GM12878 (cell line): ENCODE results near the gene SAXO1.

Experiments used
- CTCF ChIP-seq, 3 experiments: IDR thresholded peaks in 2 of 3; conservative IDR thresholded peaks in 1 of 3; 2 replicates each; pipeline ENCODE4 v1.5.1; 2011; ENCODE audit warnings: low read depth in 3 of 3, low read length in 3 of 3, mild to moderate bottlenecking in 3 of 3, control low read depth in 2 of 3, moderate library complexity in 2 of 3, inconsistent platforms in 1 of 3, mixed read lengths in 1 of 3; ENCODE audit not compliant: control insufficient read depth in 2 of 3, insufficient read depth in 1 of 3; ENCODE audit errors: extremely low read depth in 1 of 3
- HDAC6 ChIP-seq: fragments of 200-600 bp; sonication (generic); IDR thresholded peaks from one replicate; pipeline ENCODE4 v1.8.0; 2017; ENCODE audit warnings: antibody characterized with exemption; ENCODE audit not compliant: unreplicated experiment
- TARDBP ChIP-seq: IDR thresholded peaks from 2 replicates; pipeline ENCODE4 v1.6.1; 2016; ENCODE audit warnings: borderline replicate concordance
- ZNF384 ChIP-seq: IDR thresholded peaks from 2 replicates; pipeline ENCODE4 v1.6.1; 2012; ENCODE audit warnings: low read depth, mild to moderate bottlenecking, low read length, improper control_type of control experiment, borderline replicate concordance
- TF ChIP-seq, protein P1 (sequence below): IDR thresholded peaks from 2 replicates; pipeline ENCODE4 v1.6.1; 2012; ENCODE audit warnings: low read length, inconsistent platforms

DNA sequence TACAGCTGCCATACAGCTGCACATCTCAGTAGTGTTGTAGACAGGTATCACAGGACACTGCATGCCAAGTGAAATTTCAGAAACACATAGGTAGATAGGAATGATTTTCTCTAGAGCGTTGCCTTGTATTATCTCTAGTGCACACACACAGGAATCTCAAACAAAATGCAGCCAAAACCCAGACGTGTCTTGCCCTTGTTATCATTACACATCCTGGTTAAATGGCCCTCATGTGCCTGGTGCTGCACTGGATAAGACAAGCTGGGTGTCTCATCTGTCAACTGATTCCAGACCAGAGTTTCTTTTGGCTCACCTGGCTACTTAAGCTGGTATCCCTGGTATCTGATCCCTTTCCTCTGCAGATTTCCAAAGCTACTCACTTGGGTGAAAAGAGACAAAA is 59.7 kb downstream of the SAXO1 start:
- TF ChIP-seq CTCF (IDR thresholded peaks at IDR 0.05 in 2 of 3, conservative IDR thresholded peaks at IDR 0.05 in 1 of 3; ENCODE audit: control insufficient read depth in 2 of 3, extremely low read depth in 1 of 3, insufficient read depth in 1 of 3, low read depth in 3 of 3, low read length in 3 of 3) (no peak), HDAC6 (no peak), TARDBP (no peak), ZNF384 (no peak)
- TF ChIP-seq, protein P1, sequence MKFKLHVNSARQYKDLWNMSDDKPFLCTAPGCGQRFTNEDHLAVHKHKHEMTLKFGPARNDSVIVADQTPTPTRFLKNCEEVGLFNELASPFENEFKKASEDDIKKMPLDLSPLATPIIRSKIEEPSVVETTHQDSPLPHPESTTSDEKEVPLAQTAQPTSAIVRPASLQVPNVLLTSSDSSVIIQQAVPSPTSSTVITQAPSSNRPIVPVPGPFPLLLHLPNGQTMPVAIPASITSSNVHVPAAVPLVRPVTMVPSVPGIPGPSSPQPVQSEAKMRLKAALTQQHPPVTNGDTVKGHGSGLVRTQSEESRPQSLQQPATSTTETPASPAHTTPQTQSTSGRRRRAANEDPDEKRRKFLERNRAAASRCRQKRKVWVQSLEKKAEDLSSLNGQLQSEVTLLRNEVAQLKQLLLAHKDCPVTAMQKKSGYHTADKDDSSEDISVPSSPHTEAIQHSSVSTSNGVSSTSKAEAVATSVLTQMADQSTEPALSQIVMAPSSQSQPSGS: no peak
